DOHH2 (cell line): ENCODE measurements around the gene ZNF514.
A peak's percentile ranks its signal among the peaks of the same experiment; 100 is the strongest.

Source experiments
- H3F3A ChIP-seq: fragments of 200-600 bp; sonication (generic), shearing (Covaris generic); 2 replicates; pipeline ENCODE4 v1.6.0; 2016; ENCODE audit warnings: antibody characterized with exemption, mild to moderate bottlenecking; ENCODE audit not compliant: control insufficient read depth, insufficient read depth
- H3K27ac ChIP-seq: fragments of 200-600 bp; sonication (generic); 2 replicates; pipeline ENCODE4 v1.5.1; 2014; ENCODE audit warnings: low read depth, mild to moderate bottlenecking, low read length, moderate library complexity
- H3K27me3 ChIP-seq: fragments of 200-600 bp; sonication (generic); 2 replicates; pipeline ENCODE4 v1.6.1; 2014; ENCODE audit warnings: mild to moderate bottlenecking, low read length, mixed read lengths; ENCODE audit not compliant: control insufficient read depth
- H3K36me3 ChIP-seq: fragments of 200-600 bp; sonication (generic); 2 replicates; pipeline ENCODE4 v1.6.1; 2014; ENCODE audit warnings: mild to moderate bottlenecking, low read length, moderate library complexity, mixed read lengths; ENCODE audit not compliant: control insufficient read depth
- H3K4me1 ChIP-seq: fragments of 200-600 bp; sonication (generic); 2 replicates; pipeline ENCODE4 v1.6.1; 2014; ENCODE audit warnings: mild to moderate bottlenecking, low read length, mixed read lengths; ENCODE audit not compliant: control insufficient read depth
- H3K4me2 ChIP-seq: fragments of 200-600 bp; sonication (generic); 2 replicates; pipeline ENCODE4 v1.6.0; 2014; ENCODE audit warnings: mild to moderate bottlenecking, low read length, moderate library complexity
- H3K4me3 ChIP-seq: fragments of 200-600 bp; sonication (generic); 2 replicates; pipeline ENCODE4 v1.5.1; 2014; ENCODE audit warnings: mild to moderate bottlenecking, low read length, mixed read lengths
- H3K79me2 ChIP-seq: fragments of 200-600 bp; sonication (generic); 2 replicates; pipeline ENCODE4 v1.6.1; 2014; ENCODE audit warnings: mild to moderate bottlenecking, low read length, mixed read lengths; ENCODE audit not compliant: control insufficient read depth
- H3K9me2 ChIP-seq: fragments of 200-600 bp; sonication (generic); replicated peaks from 2 replicates; pipeline ENCODE4 v1.6.1; 2014; ENCODE audit warnings: mild to moderate bottlenecking, low read length, mixed read lengths; ENCODE audit not compliant: control insufficient read depth
- H3K9me3 ChIP-seq: fragments of 200-600 bp; sonication (generic); 2 replicates; pipeline ENCODE4 v1.6.1; 2014; ENCODE audit warnings: antibody characterized with exemption, low read length, mixed read lengths; ENCODE audit not compliant: control insufficient read depth, insufficient read depth
- H4K20me1 ChIP-seq: fragments of 200-600 bp; sonication (generic); 2 replicates; pipeline ENCODE4 v1.6.0; 2014; ENCODE audit warnings: low read depth, mild to moderate bottlenecking, antibody characterized with exemption, low read length, moderate library complexity; ENCODE audit not compliant: control insufficient read depth, insufficient read depth
- CTCF ChIP-seq: fragments of 200-600 bp; sonication (generic); IDR thresholded peaks from one replicate; pipeline ENCODE4 v1.5.1; 2014; ENCODE audit warnings: antibody characterized with exemption, mild to moderate bottlenecking, low read depth, low read length; ENCODE audit not compliant: poor library complexity, severe bottlenecking
- EZH2phosphoT487 ChIP-seq: fragments of 200-600 bp; sonication (generic); IDR thresholded peaks from 2 replicates; pipeline ENCODE4 v1.6.1; 2017; ENCODE audit warnings: borderline replicate concordance, mild to moderate bottlenecking, antibody characterized with exemption, low read length, moderate library complexity, mixed read lengths

Gene ZNF514

GRCh38 chr2:95158441-95158840 is 1.2 kb downstream of the ZNF514 start:
- Histone ChIP-seq H3K4me3 (peak overlapping the region; percentile 83), H3F3A (peaks cover 5% of the 10 kb centered on the region; the same call in 1 of the 2 replicates), H3K4me2 (peak overlapping the region; percentile 82), H3K27me3 (no peaks in the 10 kb centered on the region), H3K9me2 (no peaks in the 10 kb centered on the region), H3K79me2 (no peaks in the 10 kb centered on the region), H3K9me3 (peaks cover 4% of the 10 kb centered on the region; the same call in 1 of the 2 replicates), H3K27ac (no peak overlapping the region), H3K36me3 (no peaks in the 10 kb centered on the region), H3K4me1 (peaks cover 13% of the 10 kb centered on the region), H4K20me1 (no peaks in the 10 kb centered on the region)
- no peak for TF ChIP-seq CTCF
- TF ChIP-seq EZH2phosphoT487: no peak

- H3K9me2 ChIP-seq: no peaks in the 10 kb centered on the region
- H3K9me3 ChIP-seq: peaks cover 70% of the 10 kb centered on the region
- no peaks in the 10 kb centered on the region for H3F3A ChIP-seq
- no peak overlapping the region for H3K4me3 ChIP-seq
- TF ChIP-seq EZH2phosphoT487 (no peak), CTCF (no peak)
- no peaks in the 10 kb centered on the region for H3K79me2 ChIP-seq
- peaks cover 33% of the 10 kb centered on the region for H3K36me3 ChIP-seq
- H3K4me1 ChIP-seq: no peaks in the 10 kb centered on the region
- H4K20me1 ChIP-seq: no peaks in the 10 kb centered on the region
- no peaks in the 10 kb centered on the region for H3K27me3 ChIP-seq
- H3K27ac ChIP-seq: no peak overlapping the region
- H3K4me2 ChIP-seq: no peak overlapping the region
These were observed 10.2 kb downstream of the ZNF514 start for GRCh38 chr2:95149397-95149984.

GRCh38 chr2:95143838-95144237 is 15.8 kb downstream of the ZNF514 start:
- Histone ChIP-seq H3K36me3 (no peaks in the 10 kb centered on the region), H3K27me3 (no peaks in the 10 kb centered on the region), H3K79me2 (no peaks in the 10 kb centered on the region), H3K4me2 (no peak overlapping the region), H3K4me3 (no peak overlapping the region), H3K9me2 (no peaks in the 10 kb centered on the region), H3K27ac (no peak overlapping the region), H3K9me3 (peaks cover 35% of the 10 kb centered on the region), H4K20me1 (no peaks in the 10 kb centered on the region), H3K4me1 (no peaks in the 10 kb centered on the region), H3F3A (no peaks in the 10 kb centered on the region)
- no peak for TF ChIP-seq EZH2phosphoT487
- no peak for TF ChIP-seq CTCF
